ENCODE results near the gene GGA1.

- TF ChIP-seq POLR2A (IDR thresholded peaks at IDR 0.05; ENCODE audit: low read length) (no peak), GATA1 (IDR thresholded peaks at IDR 0.05; ENCODE audit: low read depth, low read length) (no peak)
Measured at GRCh38 chr22:37564111-37564711, 44.4 kb upstream of the GGA1 start.
